A204.1 (cell line): ENCODE measurements around the gene TMEM134.
"Not testable (repeated sequence)": the region's sequence is repeated elsewhere in the genome, so short reads cannot be mapped to it uniquely, and the experiment has no call there.

Source experiments
- FAIRE-seq: peaks from 2 replicates; lab custom pipeline; 2012; peaks lifted over from hg19 to GRCh38; lab: Jason Lieb, UNC

The TMEM134 gene, protein sequence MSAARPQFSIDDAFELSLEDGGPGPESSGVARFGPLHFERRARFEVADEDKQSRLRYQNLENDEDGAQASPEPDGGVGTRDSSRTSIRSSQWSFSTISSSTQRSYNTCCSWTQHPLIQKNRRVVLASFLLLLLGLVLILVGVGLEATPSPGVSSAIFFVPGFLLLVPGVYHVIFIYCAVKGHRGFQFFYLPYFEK

DNA sequence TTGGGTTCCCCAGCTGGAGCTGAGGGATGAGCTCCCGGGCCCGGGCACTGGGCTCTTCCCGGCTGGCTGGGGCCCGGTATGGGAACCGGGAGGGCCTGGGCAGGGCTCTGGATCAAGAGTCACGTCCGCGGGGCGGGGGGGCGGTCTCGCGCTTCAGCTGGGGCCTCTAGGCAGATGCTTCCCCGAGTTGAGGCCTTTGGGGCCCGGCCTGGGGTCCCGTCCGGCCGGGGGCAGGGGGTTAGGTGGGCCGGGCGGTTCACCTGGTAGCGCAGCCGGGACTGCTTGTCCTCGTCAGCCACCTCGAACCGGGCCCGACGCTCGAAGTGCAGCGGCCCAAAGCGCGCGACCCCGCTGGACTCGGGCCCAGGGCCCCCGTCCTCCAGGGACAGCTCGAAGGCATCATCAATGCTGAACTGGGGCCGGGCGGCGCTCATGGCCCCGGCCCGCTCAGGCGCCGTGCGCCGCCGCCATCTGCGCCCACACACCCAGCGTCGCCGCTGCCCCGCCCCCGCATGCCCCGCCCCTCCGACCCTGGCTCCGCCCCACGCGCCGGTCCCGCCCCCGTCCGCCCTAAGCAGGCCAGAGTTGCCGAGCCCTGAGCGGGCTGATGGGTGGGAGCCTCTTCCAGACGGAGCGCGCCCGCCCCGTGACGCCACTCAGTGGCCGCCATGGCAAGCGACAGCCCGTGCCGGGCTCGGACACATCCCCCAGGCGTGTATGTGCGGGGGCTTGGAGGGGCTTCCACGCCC lies at the start of gene TMEM134:
Gene TMEM134, minus strand, starts transcription at position 493 of the 749 bp plus-strand sequence. Its CDS starts 59 bp downstream, at position 434.
- FAIRE-seq: no peak

DNA sequence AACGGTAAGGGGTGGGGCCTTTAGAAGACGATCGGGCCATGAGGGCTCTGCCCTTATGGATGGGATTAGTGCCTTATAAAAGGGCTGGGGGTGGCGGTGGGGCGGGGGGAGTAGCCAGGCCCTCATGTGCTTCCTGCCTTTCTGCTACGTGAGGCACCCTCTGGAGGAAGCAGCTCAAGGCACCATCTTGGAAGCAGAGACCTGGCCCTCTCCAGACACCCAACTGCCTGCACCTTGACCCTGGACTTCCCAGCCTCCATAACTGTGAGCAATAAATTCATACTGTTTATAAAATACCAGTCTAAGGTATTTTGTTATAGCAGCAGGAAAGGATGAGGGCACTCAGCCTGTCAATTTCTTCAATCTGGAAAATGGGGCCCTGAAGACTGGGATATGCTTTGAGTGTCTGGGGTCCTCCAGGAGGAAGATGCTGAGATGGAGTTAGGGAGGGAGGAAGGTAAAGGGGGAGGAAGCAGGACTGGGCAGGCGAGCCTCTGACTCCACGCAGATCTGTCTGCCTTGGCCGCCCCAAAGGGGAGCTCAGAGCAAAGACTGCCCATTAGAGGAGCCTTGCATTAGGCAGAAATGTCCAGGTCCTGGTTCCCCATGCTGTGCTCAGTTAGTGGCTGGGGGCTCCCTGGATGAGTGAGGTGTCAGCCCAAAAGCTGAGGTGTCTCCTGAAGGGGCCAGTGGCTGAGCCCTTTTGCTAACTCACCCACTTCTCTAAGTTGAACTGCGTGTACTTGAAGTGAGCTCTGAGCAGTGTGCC lies 48.9 kb upstream of the TMEM134 start:
- FAIRE-seq: no peak

DNA sequence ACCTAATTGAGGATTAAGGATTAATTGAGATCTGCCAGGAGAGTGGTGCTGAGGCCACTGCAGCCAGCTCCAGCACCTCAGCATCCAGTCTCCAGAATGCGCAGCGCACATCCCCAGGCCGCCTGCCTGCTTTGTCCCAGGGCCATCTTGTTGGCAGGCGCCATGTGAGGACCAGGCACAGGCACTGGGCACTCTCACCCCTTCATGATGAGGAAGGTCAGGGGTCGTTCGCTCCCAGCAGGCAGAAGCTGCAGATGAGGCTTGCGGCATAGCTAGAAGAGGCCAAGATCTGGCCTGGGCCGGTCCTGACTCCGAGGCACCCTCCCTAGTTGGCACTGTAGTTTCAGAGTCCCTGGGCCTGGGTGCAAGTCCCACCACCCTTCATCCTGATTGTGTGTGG lies 47.8 kb upstream of the TMEM134 start:
- FAIRE-seq: no peak

DNA sequence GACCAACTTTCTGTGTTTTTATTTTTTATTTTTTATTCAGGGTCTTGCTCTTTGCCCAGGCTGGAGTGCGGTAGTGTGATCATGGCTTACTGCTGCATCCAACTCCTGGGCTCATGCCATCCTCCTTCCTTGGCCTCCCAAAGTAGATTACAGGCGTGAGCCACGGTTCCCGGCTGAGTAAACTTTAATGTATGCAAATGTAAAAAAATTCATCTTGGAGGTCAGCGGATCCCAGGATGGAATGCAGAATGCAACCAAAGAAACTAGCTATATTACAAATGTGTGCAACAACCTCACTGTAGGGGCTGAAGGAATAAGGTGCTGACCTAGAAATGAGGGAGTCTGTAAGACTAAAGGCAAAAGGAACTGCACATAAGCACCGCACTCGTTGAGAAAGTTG lies 45.1 kb upstream of the TMEM134 start:
- no peak for FAIRE-seq

DNA sequence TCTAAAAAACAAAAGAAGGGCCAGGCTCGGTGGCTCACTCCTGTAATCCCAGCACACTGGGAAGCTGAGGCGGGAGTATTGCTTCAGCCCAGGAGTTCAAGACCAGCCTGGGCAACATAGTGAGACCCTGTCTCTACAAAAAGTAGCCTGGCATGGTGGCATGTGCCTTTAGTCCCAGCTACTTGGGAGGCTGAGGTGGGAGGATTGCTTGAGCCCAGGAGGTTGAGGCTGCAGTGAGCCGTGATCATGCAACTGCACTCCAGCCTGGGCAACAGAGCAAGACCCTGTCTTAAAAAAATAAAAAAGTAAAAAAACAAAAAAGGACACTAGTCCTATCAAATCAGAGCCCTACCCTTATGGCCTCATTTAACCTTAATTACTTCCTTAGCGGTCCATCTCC lies 42.5 kb upstream of the TMEM134 start:
- not testable (repeated sequence) for FAIRE-seq

DNA sequence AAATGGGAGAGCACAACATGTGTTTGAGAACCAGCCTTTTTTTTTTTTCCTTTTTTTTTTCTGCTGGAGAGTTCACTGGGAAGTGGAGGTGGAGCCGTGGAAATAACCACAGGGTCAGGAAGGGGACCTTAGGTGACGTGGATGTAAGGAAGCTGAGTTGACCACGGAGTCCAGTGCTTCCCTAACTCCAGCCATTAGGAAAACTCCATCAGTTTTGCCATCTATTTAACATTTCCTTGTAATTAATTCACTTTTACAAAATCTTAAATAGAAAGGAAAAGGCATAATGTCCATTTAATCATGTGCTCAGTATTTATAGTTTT lies 40.9 kb upstream of the TMEM134 start:
- no peak for FAIRE-seq

DNA sequence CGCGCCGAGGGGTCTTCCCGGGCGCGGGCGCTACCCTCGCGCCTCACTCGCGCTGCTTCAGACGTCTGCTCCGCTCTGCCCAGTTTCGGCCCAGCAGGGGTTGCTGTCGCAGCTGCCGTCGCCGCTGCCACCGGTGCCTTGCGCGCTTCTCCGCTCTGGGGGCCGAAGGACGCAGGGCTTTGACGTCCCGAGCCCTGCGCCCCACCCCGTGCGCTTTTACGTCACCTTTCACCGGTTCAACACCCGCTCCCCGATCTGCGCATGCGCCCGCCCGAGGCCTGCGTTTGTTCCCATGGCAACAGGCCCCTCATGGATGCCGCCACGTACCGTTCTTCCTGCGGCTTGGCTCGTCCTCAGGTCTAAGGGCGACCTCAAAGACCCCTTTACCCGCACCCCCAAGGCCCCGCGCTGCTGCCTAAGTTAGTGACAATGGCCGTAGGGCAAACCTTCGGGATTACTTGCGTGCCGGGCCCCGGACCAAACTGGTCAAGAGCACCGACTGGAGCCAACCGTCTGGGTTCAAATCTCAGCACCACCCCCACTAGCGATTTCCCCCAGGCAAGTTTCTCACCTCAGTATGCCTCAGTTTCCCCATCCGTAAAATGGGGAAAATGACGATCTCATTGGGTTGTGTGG lies 39.6 kb upstream of the TMEM134 start:
- no peak for FAIRE-seq

DNA sequence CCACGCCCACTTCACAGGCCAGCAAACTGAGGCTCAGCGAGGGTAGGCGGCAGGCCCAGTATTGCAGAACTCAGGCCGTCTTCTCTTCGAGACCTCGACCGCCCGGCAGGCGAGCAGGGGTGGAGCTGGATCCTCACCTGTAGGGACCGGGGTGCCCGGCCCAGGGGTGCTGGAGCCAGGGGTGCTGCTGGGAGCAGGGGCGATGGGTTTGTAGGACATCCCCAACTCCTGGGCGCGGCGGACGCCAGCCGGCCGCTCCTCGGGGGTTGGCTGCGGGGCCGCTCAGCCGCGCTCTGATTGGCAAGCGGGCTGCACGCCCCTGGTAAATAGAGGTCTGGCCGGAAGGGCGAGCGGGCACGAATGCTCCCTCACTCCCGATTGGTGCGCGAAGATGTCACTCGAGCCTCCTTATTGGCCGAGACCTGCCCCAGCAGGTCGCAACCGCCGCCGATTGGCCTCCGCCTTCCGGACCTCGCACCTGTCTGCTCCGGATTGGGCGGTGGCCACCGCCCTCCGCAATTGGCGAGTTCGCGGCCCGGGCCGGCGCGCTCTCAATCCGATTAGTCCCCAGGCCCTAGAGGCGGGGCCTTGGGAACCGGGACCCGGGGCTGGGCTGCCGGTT lies 38.9 kb upstream of the TMEM134 start, which contains the start of gene CDK2AP2:
Gene CDK2AP2, minus strand, starts transcription at position 299 of the 622 bp plus-strand sequence. Its CDS starts 80 bp downstream, at position 219.
- FAIRE-seq: peak; percentile 96

DNA sequence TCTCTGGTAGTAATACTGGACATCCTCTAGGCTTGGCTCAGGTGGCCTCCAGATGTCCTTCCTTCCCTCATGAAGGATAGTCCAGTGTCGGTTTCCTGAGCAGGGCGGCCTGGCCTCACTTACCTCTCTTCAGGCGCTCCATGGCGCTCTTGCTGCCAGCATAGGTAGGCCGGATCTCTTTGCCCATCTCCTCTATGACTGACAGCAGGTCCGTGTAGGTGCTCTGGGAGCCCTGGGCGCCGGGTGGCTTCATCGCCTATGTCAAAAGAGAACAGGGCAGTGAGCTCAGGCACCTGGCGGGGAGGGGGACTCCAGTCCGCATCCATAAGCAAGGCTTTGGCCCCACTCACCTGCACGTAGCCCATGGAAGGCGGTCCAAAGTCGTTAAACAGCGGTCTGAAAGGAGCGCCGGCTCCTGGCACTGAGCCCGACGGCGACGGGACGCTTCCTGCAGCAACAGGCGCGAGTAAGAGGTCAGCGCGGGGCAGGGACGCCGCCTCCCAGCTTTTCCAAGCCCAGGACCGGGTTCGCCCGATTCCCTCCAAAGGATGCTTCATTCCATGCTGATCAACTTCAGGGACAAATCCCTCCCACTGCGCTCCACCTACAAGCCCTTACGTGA lies 38.3 kb upstream of the TMEM134 start:
- no peak for FAIRE-seq

DNA sequence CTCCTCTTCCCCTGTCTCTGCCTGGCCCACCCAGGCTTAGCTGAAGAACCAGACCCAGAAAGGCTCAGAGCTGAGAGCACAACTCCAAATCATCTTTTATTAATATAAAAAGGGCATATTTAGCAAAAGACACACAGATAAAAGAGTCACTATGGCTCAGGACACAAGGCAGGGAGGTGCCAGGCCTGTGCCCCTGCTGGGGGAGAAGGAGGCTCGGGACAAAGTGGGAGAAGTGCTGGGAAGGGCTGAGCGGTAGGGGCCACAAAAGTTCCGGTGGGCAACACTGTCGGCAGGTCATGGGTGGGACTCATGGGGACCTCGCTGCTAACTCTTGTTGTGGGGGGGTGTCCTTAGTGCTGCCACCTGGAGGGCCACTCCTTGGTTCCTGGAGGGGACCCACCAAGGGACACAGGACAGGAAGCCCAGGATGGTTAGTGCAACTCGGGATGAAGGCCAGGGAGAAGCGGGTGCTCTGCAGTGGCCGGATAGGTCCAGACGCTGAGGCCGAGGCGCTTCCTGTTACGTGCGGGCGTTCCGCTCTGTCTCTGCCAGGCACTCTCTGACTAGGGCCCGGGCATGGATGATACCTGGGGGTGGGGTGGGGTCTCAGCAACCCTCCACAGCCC lies 37.5 kb upstream of the TMEM134 start:
- FAIRE-seq: no peak

DNA sequence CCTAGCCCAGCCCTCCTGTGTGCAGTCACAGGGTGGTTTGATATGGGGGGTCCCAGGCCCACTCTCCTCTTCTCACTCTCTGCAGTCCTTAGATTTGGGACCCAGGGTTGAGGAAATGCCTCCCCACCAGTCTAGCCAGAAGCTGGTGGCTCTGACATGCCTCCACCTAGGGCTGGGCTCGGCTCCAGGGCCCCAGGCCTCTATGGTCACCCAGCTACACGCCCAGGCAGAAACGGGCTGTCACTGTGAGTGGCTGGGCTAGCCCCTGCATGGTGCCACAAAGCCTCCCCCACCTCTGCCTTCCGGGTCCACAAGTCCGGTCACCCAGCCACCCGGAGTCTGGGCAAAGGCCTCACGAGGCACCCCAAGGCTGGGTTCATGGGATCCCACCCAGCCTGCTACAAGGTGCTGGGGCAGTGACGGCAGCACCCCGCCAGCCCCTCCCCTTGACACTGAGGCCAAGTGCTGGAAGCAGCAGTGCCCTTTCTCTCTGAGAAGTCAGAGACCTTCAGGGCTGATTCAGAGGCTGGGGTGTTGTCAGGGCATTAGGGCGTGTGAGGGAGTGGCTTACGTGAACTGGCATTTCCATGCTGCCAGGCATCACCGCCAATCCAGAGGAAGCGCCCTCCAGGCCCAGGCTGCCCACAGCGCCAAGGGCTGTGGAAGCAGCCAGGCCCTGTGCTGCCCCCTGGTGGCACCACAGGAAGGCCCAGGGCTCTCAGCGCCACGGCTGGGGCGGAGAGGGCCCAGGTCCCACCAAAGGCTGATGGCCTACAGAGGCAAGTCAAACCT lies 36.8 kb upstream of the TMEM134 start:
- FAIRE-seq: peak; percentile 74

DNA sequence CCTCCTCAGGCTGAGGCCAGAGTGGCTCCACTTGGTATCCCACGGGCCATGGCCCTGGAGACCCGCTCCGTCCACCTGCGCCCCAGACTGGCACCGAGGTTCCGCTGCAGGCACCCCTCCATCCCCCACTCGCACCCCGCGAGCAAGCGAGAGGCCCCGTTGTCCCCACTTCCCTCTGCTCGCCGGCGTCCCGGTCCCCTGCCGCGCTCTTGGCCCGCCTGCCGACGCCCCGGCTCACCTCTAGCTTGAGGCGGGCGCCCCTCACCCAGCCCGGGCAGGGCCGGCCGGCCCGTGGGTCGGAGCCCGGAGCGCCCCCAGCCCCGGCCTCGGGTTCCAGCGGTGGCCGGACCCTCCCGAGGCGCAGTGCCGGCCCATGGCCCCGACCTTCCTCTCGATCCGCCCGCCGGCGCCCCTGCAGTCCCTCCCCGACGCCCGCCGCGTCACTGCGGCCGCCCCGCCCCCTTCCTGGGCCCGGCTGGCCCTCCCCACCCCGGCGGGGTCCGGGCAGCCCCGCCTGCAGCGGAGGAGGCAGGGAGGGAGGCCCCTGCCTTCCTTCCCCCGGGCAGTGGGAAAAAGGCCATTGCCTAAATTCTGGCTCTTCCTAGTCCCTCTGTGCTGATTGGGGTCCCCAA lies 36.0 kb upstream of the TMEM134 start, which contains the start of gene PITPNM1:
Gene PITPNM1, minus strand, starts transcription at position 414 of the 632 bp plus-strand sequence. CDS start 1,183 bp downstream, outside the sequence.
- no peak for FAIRE-seq

DNA sequence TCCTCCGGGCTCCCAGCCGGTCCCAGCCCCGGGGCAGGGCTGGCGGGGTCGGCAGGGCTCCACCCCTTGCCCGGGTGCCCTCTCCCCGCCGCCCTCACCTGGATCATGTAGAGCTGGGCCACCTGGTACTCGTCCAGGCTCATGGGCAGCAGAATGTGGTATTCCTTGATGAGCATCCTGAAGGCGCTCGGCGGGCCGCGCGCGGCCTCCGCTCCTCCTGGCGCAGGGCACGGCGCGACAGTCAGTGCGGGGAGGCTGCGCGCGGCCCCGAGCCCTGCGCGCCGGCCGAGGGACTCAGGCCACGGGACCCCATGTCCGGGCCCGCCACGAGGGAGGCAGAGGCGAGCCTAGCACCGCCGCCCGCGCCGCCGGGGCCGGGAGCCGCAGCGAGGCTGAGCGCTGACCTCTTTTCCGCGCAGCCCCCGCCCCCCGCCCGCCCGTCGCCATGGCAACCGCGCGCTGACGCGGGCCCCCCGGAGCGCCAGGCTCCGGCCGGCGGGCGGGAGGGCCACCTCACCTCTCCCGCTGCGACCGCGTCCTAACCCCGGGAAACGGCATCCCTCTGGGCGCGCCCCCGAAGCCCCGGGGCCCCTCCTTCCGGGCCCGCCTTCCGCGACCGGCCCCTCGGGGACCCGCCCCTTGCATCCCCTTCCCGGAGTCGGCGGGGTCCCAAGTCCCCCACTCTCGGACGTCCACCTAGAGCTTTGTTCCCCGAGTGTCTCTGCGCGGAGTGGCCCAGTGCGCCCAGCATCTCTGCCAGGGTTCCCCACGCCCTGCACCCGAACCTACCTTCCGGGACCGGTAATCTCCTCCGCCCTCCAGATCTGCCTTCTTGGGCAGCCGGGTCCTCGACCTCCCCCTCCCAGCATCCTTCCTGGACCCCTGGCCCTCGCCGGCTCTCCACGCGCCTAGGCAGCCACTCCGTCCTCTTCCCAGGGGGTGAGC lies 35.2 kb upstream of the TMEM134 start:
- no peak for FAIRE-seq

DNA sequence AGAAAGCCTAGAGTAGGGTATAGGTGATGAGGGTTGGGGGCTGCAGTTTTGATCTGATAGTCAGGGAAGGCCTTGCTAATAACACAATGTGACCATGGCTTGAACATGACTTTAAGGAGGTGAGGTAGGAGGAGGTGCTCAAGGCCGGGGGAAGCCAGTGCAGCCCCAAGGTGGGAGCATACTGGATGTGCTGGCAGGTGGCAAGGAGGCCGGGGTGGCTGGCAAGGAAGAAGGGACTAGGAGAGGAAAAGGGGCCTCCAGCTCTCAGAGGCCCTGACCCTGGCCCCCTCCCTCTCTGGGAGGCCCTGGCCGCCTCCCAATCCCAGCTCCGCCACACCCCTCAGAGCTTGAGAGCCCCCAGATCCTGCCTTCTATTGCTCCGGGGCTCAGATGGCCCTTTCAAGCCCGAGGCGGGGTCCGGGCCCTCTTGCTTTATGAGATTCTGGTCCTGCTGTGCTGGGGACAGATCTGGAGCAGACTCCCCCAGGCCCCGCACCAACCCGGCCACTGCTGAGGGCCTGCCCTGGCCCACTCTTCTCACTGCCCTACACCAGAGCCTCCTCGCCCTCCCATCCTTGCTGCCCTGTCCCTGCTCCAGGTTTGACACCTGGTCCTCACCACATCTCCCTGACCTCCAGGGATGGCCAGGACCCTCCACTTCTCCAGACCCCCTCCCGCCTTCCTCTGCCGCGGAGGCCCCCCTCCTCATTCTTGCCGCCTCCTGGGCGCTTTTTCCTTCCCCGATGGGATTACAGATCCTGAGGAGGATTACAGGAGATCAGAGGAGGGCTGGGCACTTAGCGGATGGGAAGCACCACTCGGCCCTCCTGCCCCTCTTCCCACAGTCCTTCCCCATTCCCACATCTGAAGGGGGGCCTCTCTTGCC lies 34.3 kb upstream of the TMEM134 start:
- FAIRE-seq: no peak

DNA sequence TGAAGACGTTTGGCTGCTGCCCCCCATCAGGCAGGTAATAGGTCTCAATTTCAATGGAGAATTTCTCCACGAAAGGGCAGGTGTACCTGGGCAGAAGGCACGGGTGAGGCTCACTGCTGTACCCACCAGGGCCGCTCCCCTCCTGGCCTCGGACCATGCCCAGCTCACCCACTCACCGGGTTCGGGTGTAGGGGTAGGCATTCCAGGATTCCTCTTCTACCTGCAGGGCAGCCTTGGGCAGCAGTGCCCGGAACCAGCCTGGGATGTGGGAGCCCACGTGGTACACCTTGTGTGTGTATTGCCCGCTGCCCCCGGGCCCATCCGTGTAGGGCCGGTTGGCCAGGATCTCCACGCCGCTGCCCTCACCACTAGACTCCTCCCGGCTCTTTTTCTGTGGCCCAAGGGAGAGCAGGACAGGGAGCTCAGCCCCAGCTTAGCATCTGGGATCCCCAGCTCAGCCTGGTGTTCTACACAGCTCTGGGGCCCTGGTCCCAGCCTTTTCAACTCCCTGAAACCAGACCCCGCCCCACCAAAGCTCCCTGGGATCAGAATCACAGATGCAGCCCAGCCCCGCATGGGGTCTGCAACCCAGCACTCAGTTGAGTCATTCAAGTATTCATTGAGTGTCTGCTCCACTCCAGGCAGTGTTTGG lies 33.4 kb upstream of the TMEM134 start:
- no peak for FAIRE-seq

DNA sequence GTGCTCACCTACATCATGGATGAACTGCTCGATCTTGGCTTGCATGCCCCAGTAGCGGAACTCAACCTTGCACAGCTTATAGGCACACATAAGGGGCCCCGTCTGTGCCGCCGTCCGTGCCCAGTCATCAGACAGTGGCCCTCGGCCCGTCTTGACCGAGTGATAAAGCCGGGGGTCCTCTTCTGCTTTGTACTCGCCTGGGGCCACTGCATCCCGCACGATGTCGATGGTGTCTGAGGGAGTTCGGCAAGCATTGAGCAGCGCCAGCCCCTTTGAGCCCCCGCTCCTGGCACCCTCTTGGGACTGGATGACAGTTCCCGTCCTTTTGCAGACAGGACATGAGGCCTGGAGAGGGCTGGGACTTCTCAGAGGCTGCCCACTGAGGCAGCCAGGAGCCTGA lies 32.8 kb upstream of the TMEM134 start:
- no peak for FAIRE-seq
